ENCODE measurements around the gene POU6F1.
"Not testable (repeated sequence)": the region's sequence is repeated elsewhere in the genome, so short reads cannot be mapped to it uniquely, and the experiment has no call there.

The POU6F1 gene

GRCh38 chr12:51225771-51226170, 7.9 kb upstream of the POU6F1 start:
- Histone ChIP-seq H3K9me3 (ENCODE audit: control insufficient read depth, low read length) (no peaks in the 10 kb centered on the region), H3K27me3 (replicated peaks; ENCODE audit: control insufficient read depth, insufficient read depth, low read length) (no peaks in the 10 kb centered on the region), H3K4me3 (ENCODE audit: low read length) (no peak overlapping the region), H3K4me1 (ENCODE audit: control insufficient read depth, insufficient read depth, low read length) (no peaks in the 10 kb centered on the region), H3K36me3 (ENCODE audit: control insufficient read depth, insufficient read depth, low read length, severe bottlenecking) (no peaks in the 10 kb centered on the region), H3K9ac (ENCODE audit: low read length) (no peak overlapping the region)
- DNase-seq (ENCODE audit: low read depth): no peak

DNA sequence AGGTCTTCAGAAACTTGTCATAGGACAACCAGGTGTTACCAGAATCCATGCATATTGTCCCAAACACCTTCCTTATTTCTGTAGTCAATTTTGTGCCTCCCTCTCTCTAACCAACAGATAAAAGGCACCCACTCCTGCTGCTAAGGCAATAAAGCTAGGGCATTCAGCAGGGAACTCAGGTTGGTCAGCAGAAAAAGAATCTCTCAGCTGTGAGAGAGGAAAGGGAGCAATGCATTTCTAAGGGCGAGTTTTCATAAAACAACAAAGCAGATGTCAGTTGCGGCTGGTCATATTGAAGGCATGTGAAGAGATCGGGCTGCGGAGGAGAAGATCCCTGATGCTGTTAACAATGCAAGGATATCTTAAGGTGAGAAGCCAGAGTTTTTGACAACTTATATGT, 7.4 kb upstream of the POU6F1 start:
- Histone ChIP-seq H3K9me3 (ENCODE audit: control insufficient read depth, low read length) (no peaks in the 10 kb centered on the region), H3K4me1 (ENCODE audit: control insufficient read depth, insufficient read depth, low read length) (no peaks in the 10 kb centered on the region), H3K4me3 (ENCODE audit: low read length) (no peak overlapping the region), H3K27me3 (replicated peaks; ENCODE audit: control insufficient read depth, insufficient read depth, low read length) (no peaks in the 10 kb centered on the region), H3K9ac (ENCODE audit: low read length) (no peak overlapping the region), H3K36me3 (ENCODE audit: control insufficient read depth, insufficient read depth, low read length, severe bottlenecking) (no peaks in the 10 kb centered on the region)
- DNase-seq (ENCODE audit: low read depth): no peak

DNA sequence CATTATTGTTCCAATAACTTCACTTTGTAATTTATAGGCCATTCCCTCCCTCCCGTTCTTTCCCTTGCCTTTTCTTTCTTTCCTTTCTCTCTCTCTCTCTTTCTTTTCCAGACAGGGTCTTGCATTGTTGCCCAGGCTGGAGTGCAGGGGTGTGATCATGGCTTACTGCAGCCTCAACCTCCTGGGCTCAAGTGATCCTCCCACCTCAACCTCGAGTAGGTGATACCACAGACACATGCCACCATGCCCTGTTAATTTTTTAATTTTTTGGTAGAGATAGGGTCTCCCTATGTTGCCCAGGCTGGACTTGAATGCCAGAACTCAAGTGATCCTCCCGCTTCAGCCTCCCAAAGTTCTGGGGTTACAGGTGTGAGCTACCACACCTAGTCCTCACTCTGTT, 6.8 kb upstream of the POU6F1 start:
- no peaks in the 10 kb centered on the region for H3K4me1 ChIP-seq (ENCODE audit: control insufficient read depth, insufficient read depth, low read length)
- H3K36me3 ChIP-seq (ENCODE audit: control insufficient read depth, insufficient read depth, low read length, severe bottlenecking): no peaks in the 10 kb centered on the region
- no peaks in the 10 kb centered on the region for H3K9me3 ChIP-seq (ENCODE audit: control insufficient read depth, low read length)
- no peak overlapping the region for H3K4me3 ChIP-seq (ENCODE audit: low read length)
- DNase-seq (ENCODE audit: low read depth): no peak
- no peaks in the 10 kb centered on the region for H3K27me3 ChIP-seq (replicated peaks; ENCODE audit: control insufficient read depth, insufficient read depth, low read length)
- no peak overlapping the region for H3K9ac ChIP-seq (ENCODE audit: low read length)

- H3K9ac ChIP-seq (ENCODE audit: low read length): no peak overlapping the region
- no peaks in the 10 kb centered on the region for H3K27me3 ChIP-seq (replicated peaks; ENCODE audit: control insufficient read depth, insufficient read depth, low read length)
- peaks cover 3% of the 10 kb centered on the region for H3K4me1 ChIP-seq (ENCODE audit: control insufficient read depth, insufficient read depth, low read length)
- no peaks in the 10 kb centered on the region for H3K9me3 ChIP-seq (ENCODE audit: control insufficient read depth, low read length)
- H3K36me3 ChIP-seq (ENCODE audit: control insufficient read depth, insufficient read depth, low read length, severe bottlenecking): no peaks in the 10 kb centered on the region
- H3K4me3 ChIP-seq (ENCODE audit: low read length): no peak overlapping the region
- no peak for DNase-seq (ENCODE audit: low read depth)
Observed at GRCh38 chr12:51222461-51222860, 4.6 kb upstream of the POU6F1 start.

DNA sequence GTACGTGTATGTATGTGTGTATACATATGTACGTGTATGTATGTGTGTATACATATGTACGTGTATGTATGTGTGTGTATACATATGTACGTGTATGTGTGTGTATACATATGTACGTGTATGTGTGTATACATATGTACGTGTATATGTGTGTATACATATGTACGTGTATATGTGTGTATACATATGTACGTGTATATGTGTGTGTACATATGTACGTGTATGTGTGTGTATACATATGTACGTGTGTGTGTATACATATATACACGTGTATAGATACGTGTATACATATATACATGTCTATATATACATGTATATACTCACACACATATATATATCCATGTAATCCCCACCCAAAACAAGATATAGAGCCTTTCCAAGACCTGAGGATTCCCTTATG, 2.0 kb upstream of the POU6F1 start:
- not testable (repeated sequence) for H3K4me1 ChIP-seq (ENCODE audit: control insufficient read depth, insufficient read depth, low read length); DNase-seq (ENCODE audit: low read depth); H3K4me3 ChIP-seq (ENCODE audit: low read length); H3K27me3 ChIP-seq (replicated peaks; ENCODE audit: control insufficient read depth, insufficient read depth, low read length); H3K9me3 ChIP-seq (ENCODE audit: control insufficient read depth, low read length); H3K9ac ChIP-seq (ENCODE audit: low read length); H3K36me3 ChIP-seq (ENCODE audit: control insufficient read depth, insufficient read depth, low read length, severe bottlenecking)

DNA sequence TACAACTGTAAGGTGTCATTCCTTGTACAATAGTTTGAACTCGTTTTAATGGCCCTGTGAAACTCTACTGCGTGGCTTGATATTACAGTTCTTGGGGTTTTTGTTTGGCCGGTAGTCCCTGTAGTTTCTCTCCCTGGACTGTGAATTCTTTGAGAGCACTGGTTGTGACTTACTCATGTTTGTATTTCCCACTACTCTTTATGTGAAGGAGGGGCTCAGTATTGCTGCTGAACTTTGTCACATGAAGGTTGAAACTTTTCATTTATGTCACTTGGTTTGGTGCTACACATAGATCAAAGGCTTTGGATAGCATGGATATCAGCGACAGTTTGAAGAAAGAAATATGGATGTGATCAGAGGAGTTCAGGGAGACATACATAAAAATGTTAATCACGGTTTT, 1.5 kb upstream of the POU6F1 start:
- Histone ChIP-seq H3K4me3 (ENCODE audit: low read length) (no peak overlapping the region), H3K4me1 (ENCODE audit: control insufficient read depth, insufficient read depth, low read length) (peaks cover 3% of the 10 kb centered on the region), H3K9ac (ENCODE audit: low read length) (no peak overlapping the region), H3K9me3 (ENCODE audit: control insufficient read depth, low read length) (no peaks in the 10 kb centered on the region), H3K27me3 (replicated peaks; ENCODE audit: control insufficient read depth, insufficient read depth, low read length) (no peaks in the 10 kb centered on the region), H3K36me3 (ENCODE audit: control insufficient read depth, insufficient read depth, low read length, severe bottlenecking) (no peaks in the 10 kb centered on the region)
- no peak for DNase-seq (ENCODE audit: low read depth)

DNA sequence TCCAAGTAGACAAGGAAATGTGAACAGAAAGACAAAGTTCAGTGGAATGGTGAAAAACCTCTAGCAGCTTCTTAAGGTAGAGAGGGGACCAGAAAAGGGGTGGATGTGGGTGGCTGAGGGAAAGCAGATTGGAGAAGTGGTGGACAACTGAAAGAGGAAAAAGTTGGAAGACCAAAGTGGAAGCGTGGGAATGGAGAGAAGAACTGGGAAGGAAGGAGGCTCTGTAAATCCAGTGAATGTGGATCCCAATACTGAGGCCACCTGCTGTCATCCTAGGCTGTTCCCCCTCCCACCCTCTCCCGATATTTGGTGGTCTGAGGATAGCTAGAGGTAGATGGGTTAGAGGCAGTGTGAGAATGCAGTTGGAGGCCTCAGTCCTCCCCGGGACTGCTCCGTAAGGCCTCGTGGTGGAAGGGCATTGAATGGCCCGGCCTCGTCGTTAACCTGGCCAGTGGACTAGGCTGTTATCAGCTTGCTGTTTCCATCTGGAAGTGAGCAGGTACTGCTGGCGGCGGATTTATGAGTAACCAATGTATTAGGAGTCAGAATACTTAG, 822 bp upstream of the POU6F1 start:
- DNase-seq (ENCODE audit: low read depth): no peak
- Histone ChIP-seq H3K9me3 (ENCODE audit: control insufficient read depth, low read length) (no peaks in the 10 kb centered on the region), H3K4me1 (ENCODE audit: control insufficient read depth, insufficient read depth, low read length) (peaks cover 3% of the 10 kb centered on the region), H3K9ac (ENCODE audit: low read length) (peak overlapping the region; percentile 83), H3K4me3 (ENCODE audit: low read length) (peak overlapping the region; percentile 84), H3K36me3 (ENCODE audit: control insufficient read depth, insufficient read depth, low read length, severe bottlenecking) (no peaks in the 10 kb centered on the region), H3K27me3 (replicated peaks; ENCODE audit: control insufficient read depth, insufficient read depth, low read length) (no peaks in the 10 kb centered on the region)

DNA sequence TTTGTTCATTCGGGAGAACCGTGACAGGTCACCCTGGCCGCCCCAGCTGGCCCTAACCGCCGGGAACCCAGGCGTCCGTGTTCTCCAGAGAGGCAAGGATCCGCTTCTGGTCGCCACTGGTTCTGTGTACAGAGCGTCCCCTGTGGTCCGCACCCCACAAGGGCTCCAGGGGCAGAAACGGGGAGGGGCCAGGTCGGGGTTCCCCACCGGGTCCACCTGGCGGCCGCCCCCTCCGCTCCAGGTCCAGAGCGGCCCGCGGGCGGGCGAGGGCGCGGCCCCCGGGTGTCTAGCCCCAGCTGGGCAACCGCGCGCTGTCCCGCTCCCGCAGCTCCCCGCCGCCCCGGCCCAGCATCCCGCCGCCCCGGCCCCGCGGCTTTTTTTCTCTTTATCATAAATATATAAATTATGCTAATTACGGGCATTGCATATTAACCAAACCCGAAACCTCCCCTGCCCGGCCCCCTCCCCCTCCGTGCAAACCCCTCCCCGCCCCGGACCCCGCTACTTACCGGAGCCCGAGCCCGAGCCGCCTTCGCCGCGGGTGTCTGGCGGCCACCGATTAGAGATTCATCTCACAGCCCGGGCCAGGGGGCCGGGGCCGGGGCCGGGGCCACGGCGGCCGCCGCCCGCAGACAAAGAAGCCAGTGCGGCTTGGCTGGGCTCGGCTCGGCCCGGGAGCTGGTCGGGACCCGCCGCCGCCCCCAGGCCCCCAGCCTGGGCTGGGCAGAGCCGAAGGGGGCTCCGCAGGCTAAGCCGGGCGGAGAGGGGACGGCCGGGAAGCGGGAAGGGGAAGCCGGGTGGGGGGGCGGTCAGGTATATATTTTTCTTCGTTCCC, 512 bp downstream of the POU6F1 start:
- H3K9ac ChIP-seq (ENCODE audit: low read length): peak overlapping the region; percentile 83
- peak overlapping the region; percentile 84 for H3K4me3 ChIP-seq (ENCODE audit: low read length)
- no peaks in the 10 kb centered on the region for H3K27me3 ChIP-seq (replicated peaks; ENCODE audit: control insufficient read depth, insufficient read depth, low read length)
- DNase-seq (ENCODE audit: low read depth): peak; percentile 68
- H3K36me3 ChIP-seq (ENCODE audit: control insufficient read depth, insufficient read depth, low read length, severe bottlenecking): no peaks in the 10 kb centered on the region
- peaks cover 3% of the 10 kb centered on the region for H3K4me1 ChIP-seq (ENCODE audit: control insufficient read depth, insufficient read depth, low read length)
- no peaks in the 10 kb centered on the region for H3K9me3 ChIP-seq (ENCODE audit: control insufficient read depth, low read length)

DNA sequence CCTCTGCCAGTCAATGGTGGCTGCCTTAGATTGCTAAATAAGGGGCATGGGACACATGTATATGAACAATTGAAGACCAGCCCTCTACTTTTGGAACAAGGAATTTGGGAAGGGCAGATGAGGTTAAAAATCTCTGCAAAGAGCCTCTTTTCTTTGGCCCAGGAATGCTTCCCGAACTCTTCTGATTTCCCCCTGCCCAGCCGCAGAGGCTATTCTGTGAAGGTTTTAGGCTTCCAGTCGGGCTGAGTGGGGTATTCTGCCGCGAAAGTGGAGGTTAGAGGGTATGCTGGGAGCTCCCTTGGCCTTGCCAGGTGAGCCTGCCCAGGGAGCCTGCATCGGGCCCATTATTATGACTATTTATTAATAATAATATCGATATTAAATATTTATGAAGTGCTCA, 1.2 kb downstream of the POU6F1 start:
- peak overlapping the region; percentile 81 for H3K9ac ChIP-seq (ENCODE audit: low read length)
- peak overlapping the region; percentile 79 for H3K4me3 ChIP-seq (ENCODE audit: low read length)
- H3K4me1 ChIP-seq (ENCODE audit: control insufficient read depth, insufficient read depth, low read length): peaks cover 3% of the 10 kb centered on the region
- no peak for DNase-seq (ENCODE audit: low read depth)
- no peaks in the 10 kb centered on the region for H3K27me3 ChIP-seq (replicated peaks; ENCODE audit: control insufficient read depth, insufficient read depth, low read length)
- H3K9me3 ChIP-seq (ENCODE audit: control insufficient read depth, low read length): no peaks in the 10 kb centered on the region
- no peaks in the 10 kb centered on the region for H3K36me3 ChIP-seq (ENCODE audit: control insufficient read depth, insufficient read depth, low read length, severe bottlenecking)

DNA sequence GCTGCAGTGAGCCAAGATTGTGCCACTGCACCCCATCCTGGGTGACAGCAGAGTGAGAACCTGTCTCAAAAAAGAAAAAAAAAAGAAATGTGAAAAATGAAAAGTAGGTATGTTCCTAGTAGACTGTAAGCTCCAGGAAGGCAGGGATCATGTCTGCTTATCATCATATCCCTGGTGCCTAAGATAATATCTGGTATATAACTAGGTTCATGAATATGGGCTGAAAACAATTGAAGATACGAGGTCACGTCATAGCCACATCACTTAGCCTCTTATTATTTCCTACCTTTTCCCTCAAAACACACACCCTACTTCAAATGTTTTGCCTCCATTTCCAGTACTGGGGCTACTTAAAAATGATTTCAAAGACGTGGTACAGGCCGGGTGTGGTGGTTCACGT, 3.0 kb downstream of the POU6F1 start:
- H3K4me1 ChIP-seq (ENCODE audit: control insufficient read depth, insufficient read depth, low read length): peaks cover 3% of the 10 kb centered on the region
- no peak overlapping the region for H3K4me3 ChIP-seq (ENCODE audit: low read length)
- no peaks in the 10 kb centered on the region for H3K36me3 ChIP-seq (ENCODE audit: control insufficient read depth, insufficient read depth, low read length, severe bottlenecking)
- H3K9ac ChIP-seq (ENCODE audit: low read length): no peak overlapping the region
- no peaks in the 10 kb centered on the region for H3K27me3 ChIP-seq (replicated peaks; ENCODE audit: control insufficient read depth, insufficient read depth, low read length)
- DNase-seq (ENCODE audit: low read depth): no peak
- H3K9me3 ChIP-seq (ENCODE audit: control insufficient read depth, low read length): no peaks in the 10 kb centered on the region

DNA sequence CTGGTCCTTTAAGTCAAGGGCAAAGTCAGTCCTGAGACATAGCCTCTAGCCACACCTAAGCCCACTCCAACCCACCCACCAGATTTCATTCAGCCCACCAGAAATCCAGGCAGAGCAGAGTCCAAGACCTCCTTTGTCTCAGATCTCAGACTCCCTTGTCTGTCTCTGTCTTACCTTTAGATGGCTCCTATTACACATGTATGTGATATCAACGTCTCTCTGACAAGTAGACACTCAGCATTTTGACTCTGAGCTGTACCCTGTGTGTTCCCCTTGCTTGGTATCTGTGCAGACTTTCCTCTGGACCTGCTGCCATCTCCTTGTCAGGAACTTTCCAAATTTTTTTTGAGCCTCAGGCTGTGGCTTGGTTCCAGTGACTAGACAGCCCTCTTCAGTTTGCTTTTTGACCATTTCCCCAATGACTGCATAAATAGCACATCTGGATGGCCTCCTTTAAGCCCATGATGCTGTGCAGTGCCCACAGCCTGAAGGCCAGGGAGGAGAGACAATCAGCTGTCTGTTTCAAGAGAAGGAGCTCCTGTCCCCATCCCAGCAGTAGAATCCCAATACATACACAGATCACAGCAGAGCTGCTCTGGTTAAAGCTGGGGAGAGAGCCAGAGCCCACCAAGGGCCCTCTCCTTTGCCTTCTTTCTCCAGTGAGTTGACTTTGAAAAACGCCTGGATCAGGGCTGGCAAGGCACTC, 7.0 kb downstream of the POU6F1 start:
- no peaks in the 10 kb centered on the region for H3K27me3 ChIP-seq (replicated peaks; ENCODE audit: control insufficient read depth, insufficient read depth, low read length)
- H3K9me3 ChIP-seq (ENCODE audit: control insufficient read depth, low read length): no peaks in the 10 kb centered on the region
- no peaks in the 10 kb centered on the region for H3K4me1 ChIP-seq (ENCODE audit: control insufficient read depth, insufficient read depth, low read length)
- H3K4me3 ChIP-seq (ENCODE audit: low read length): no peak overlapping the region
- no peak for DNase-seq (ENCODE audit: low read depth)
- H3K9ac ChIP-seq (ENCODE audit: low read length): no peak overlapping the region
- no peaks in the 10 kb centered on the region for H3K36me3 ChIP-seq (ENCODE audit: control insufficient read depth, insufficient read depth, low read length, severe bottlenecking)
